Activated CD8-positive, alpha-beta memory T cell treated with anti-CD3 and anti-CD28 coated beads for 48 hours (primary cell): ENCODE measurements around the gene RCBTB2.
A peak's percentile ranks its signal among the peaks of the same experiment; 100 is the strongest.
"Not testable (repeated sequence)": the region's sequence is repeated elsewhere in the genome, so short reads cannot be mapped to it uniquely, and the experiment has no call there.

ENCODE experiments used
- DNase-seq, 3 experiments: peaks; one replicate each; pipeline ENCODE4 v3.0.0-alpha.2; 2020; ENCODE audit warnings: low read depth in 2 of 3, low spot score in 2 of 3

RCBTB2 gene

DNA sequence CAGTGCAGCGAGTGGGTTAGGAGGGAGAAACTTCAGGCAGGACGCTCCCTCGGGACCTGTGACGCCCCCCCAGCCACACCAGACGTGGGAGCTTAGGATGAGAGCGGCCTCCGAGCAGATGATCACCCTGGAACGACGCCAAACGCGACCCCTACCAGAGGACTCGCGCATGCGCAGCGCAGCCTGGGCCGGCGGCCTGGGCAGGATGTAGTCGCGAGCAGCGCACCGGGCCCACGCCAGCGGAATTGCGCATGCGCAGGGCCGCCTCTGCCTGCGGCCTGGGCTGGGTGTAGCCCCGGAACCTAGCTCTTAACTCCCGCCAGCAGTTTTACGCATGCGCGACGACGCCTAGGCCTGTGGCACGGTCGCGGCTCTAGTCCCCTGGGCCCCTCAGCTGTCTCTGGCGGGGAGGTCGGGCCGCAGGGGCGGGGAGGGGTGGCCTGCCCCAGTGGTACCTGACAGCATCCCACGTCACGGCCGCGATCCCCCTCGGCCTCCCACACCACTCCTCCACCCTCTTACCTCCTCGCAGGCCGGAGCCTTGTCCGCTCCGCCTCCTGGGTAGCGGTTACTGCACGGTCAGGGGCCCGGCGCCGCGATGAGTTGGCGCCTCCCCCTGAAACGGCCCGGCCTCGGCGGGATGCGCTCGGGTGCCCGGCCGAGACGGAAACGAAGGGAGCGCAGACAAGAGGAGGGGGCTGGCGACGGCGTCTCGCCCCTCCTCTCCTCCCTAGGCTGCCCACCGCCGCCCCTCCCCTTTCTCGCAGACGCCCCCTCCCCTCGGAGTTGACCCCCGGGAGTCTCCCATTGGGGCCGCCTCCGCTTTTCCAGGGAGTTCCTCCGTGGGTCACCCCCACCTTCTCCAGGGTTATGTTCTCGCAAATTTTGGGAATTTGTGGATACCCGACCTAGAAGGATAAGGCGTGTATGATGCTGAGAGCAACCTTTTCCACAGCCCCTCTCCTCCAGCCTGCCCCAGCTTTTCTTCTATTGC, at the start of gene RCBTB2:
TSS of gene RCBTB2 (minus strand) at position 575 of the 994 bp plus-strand sequence. CDS start 11,141 bp downstream, outside the sequence.
- DNase-seq, result peak; percentile 97 to 99 (median 99)

DNA sequence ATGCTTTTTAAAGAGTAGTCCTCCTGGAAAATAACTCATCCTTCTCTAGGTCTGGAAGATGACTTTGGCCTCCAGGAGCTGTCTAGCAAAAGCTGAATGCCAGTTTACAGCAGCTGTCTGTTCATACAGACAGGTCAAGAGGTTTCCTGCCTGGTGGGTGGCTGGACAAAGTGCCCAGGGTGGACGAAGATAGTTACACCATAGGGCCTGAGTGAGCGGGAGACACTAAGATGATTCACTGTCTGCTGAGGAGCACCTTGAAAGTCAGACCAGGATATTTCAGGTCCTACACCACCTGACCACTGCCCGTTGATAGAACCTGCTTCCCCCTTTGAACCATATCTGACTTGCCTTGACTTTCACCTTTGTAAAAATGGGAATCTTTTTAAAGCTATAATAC, 49.2 kb upstream of the RCBTB2 start:
- no peak for DNase-seq

DNA sequence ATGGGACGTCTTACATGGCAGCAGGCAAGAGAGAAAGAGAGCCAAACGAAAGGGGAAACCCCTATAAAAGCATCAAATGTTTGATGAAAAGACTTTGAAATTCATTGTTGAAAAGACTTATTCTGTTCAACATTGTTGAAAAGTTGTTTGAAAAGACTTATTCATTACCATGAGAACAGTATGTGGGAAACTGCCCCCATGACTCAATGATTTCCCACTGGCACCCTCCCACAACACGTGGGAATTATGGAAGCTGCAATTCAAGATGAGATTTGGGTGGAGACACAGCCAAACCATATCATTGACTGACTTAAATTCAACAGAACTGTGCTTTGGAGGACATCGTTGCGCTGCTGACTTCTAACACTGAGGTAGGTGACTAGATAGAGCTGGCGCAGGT, 48.0 kb upstream of the RCBTB2 start:
- DNase-seq, result no peak

DNA sequence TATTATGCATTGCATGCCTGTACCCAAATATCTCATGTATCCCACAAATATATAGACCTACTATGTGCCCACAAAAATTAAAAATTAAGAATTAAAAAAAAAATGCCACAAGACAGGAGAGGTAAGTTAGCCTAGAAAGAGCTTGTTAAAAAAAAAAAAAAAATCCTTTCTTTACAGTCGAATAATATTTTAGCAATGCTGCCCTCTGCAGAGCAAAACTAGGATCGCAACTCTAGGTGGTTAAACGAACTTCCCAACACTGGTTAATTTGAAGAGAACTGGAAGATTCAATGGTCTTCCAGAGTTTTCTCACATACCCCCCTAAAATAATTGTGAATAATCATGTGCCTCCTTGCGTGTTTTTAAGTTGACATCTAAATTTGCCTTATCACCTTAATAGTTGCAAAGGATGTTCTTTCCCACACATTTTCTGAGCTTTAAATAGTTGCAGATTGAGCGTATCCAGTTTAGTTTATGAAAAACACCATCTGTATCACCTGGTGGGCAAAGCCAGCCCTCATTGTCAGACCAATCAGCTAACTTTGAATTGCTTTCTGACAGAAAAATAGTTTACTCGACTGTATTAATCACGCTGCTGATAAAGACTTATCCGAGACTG, 47.4 kb upstream of the RCBTB2 start:
- DNase-seq, result peak in 1 of 3 experiments; percentile 29

DNA sequence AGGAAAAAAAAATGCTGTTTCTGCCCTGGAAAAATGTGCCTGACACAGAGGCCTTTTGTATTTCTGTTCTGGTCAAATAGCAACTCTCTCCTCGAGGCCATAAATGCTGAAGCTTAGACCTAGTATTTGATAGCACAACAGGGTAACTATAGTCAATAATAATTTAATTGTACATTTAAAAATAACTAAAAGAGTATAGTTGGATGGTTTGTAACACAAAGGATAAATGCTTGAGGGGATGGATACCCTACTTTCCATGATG, 47.0 kb upstream of the RCBTB2 start:
- not testable (repeated sequence) for DNase-seq

DNA sequence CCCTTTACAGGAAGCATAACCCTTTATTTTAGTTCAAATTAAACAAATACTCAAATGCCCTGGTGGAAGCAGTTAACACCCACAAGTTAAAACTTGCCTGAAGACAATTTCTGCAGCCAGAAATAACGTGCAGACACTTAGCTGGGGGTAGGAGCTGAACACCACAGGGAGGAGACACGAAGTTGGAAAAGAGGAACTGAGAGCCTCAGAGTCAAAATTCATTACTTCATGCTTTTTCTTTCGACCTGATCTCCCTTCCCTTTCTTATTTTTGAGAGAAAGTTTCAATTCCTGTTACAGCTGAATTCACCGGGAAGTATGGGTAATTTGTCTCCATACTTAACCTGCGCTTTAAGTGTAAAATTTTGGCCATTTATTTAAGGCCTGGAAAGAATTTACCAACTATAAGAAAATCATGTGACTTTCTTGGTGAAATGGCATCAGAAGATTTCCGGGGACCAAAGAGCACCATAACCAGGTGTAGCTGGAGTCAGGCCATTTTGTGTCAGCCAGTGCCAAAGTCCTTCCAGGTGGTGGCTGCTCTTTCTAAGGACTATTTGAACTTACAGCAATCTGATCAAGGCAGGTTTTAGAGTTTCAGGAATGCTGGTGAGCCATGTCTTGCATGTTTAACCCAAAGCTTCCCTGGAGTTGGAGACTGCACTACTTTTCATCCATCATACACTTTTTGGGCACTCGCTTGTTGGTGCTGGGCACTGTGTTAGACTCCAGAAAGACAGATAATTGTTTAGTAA, 46.5 kb upstream of the RCBTB2 start:
- DNase-seq, result no peak

DNA sequence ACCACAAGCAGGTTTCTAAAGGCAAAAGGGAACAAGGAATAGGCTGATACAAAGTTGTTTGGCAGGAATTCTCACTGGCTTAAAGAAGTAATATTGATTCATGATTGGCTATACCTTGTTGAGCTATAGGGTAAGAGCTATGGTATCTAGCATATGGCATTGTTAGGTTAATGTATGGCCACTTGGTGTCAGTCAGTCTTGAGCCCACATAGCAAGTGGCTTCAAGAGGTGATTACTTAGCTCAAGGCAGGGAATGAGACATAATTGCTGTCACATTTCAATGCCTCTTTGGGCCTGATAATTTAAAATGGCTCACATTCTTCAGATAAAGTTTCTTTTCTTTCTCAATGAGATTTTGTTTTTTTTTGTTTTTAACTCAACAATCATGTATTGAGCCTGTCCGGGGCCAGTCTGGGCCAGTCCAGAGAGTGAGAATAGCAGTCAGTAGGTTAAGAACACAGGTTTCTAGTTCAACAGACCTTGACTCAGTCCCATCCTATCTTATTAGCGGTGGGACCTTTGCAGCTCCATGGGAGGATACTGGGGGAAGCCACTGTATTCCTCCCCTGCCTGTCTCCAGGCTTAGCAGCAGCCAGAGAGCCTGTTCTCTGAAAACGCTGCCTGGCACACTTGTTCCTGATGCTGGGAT, 45.8 kb upstream of the RCBTB2 start:
- no peak for DNase-seq

DNA sequence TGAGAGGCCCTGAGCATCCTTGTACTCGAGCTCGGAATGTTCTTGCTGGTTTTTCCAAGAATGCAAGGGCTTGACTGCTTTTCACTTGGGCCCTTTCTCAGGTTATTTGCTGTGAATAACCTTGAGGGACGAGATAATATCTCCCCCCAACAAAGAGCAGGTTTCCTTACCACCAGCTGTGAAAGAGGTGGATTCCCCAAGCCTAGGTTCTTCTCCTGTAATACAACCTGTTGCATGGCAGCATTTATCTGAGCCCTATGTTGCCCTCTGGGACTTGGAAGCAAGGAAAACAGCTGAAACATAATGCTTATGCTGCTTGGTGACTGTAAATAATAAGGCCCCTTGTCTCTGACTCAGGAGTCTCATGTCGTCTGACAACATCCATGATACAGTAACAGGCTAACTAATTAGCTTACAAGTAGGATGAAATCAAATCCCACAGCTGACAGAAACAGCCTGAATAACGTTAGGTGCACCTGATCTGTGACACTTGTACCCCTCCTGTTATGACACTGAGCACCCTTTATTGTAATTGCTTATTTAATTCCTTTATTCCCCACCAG, 43.6 kb upstream of the RCBTB2 start:
- DNase-seq, result no peak

DNA sequence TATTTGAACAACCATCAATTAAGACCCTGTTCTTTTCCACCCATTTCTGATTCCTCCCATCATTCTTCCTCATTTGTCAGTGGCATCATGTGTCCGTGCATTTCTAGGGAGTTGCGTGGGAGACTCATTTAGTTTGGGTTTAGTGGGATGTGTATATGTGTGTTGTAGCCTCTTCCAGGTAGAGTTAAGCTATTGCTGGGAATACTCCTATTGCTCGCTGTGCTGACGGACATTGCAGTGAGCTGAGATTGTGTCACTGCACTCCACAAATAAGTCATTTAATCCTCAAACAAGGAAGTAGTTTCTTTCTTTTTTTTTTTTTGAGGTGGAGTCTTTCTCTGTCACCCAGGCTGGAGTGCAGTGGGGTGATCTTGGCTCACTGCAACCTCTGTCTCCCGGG, 42.2 kb upstream of the RCBTB2 start:
- no peak for DNase-seq

DNA sequence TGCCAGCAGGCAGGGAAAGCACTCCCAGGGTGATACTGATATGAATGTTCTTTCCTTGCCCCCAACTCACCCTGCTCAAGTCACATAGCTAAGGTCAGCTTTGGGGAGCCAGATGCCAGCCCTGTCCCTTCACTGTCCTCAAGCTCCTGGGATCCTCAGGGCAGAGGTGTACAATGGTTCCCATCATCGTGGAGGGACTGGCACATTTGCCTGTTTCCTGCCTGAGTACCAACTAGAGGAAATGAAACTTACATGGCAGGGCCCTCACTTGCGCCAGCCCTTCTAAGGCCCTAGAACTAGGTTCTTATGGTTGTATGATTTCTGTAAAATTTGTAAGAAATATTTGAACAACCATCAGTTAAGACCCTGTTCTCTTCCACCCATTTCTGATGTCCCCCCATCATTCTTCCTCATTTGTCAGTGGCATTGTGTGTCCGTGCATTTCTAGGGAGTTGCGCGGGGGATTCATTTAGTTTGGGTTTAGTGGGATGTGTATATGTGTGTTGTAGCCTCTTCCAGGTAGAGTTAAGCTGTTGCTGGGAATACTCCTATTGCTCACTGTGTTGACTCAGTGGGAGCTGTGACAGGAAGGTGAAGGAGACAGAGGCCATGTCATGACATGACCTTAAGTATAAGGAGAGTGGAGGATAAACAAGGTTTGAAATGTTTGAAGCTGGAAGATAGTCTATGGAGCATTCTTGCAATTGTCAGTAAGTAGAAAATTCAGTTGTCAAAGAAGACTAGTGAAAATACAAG, 41.3 kb upstream of the RCBTB2 start:
- no peak for DNase-seq

DNA sequence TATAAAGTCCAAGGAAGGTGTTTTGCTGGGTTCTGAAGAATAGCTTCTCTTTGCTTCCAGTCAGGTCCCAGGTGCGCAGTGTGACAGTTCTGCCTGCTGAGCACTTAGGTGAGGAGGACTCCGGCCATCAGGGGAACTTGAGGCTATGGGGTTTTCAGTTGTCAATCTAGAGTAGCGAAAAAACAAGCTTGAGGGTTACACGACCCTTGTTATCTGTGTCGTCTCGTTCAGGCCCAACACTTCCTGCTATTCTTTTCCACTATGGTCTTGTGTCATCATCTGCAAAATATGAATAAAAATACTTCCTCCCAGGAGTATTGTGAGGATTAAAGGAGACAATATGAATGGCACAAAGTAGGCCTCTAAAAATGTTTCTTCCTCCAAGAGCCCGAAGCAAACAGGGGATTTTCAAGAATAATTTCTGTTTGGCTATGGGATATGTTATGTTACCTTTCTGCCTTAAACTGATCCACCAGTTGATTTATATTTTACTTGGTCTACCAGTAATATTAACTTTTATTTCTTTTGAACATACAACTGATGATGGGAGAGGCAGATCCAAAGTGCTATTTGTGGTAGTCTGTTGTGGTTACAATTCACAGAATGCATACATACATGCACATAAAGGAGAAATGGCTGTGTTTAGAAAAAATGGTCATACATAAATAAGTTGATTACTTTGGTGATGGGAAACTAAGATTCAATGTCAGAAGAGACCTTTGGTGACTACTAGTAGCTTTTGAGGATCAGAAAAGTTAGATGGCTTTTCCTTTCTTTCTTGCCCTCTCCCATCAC, 40.5 kb upstream of the RCBTB2 start:
- no peak for DNase-seq

DNA sequence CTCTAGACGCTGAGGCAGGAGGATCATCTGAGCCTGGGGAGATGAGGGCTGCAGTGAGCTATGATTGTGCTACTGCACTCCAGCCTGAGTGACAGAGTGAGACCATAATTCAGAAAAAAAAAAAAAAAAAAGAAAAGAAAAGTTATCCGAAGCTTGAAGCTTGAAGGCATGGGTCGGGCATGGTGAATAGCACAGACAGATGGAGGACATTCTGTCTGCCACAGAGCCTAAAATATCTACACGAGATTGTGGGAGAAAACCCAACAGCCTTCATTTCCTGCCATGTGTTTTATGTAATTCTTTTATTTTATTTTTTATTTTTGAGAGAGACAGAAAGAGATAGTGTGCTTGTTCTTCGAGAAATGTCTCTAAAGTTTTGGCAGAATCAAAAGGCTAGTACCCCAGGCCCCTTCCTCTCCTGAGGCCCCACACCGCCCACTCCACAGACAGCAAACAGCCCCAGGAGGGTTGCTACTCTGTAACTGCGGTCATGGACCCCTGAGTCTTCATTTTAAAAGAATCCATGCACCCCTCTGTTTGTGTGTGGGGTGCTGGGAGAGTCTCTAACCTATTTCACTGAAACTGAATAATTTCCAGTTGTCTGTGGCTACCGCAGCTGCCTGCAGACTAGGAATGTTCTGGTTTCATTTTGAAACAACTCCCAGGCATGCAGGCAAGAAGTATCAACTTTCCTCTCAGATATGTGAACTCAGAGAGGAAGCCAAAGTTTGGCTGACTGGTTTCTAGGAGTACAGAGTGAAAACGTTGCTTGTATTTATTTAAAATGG, 38.4 kb upstream of the RCBTB2 start:
- DNase-seq, result no peak

DNA sequence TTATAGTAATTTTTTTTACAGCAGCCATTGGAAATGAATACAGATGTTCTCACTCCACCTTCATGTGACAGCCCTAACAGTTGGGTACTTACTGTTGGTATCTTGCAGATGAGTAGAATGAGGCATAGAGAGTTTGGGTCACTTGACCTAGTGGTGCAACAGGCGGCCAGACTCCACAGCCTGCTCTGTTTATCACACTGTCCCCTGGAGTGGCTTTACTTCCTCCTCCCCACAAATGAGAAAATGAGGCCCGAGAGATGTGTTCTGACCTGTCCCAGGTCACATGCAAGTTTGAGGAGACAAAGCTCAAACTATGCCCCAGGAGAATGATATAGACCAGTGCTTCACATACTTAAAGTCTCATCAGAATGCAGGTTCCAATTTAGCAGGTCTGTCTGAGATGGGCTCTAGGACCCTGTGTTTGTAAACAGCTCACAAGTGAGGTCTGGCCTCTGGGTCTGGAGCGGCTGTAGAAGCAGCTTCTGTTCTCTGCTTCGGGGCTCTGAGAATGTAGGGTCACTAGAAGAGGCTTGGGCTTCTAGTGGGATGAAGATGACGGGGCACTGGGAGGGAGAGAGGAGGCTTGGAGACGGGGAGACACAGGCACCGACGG, 37.4 kb upstream of the RCBTB2 start:
- DNase-seq, result no peak

DNA sequence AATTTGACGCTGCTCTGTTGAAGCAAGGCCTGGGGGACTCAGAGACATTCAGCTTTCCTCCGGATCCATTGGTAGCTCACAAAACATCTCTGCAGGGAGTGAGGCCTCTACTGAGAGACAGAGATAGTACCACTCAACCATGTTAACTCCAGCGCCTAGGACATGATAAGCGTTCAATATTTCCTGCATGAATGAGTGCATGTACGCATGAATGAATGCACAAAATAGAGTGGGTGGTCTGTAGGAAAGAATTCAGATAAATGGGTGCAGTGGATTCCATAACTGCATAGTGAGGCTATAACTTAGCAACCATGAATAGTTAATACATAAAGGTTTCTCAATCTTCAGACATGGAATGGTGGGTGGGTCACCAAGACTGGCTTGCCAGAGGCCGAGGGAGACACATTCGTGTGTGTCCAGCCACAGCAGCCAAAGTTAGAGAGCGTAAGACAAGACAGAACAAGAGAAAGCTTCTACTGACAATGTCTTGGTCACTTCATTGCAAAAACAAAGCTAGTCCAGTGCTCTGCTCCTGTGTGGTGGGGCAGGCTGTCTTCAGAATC, 36.3 kb upstream of the RCBTB2 start:
- no peak for DNase-seq

DNA sequence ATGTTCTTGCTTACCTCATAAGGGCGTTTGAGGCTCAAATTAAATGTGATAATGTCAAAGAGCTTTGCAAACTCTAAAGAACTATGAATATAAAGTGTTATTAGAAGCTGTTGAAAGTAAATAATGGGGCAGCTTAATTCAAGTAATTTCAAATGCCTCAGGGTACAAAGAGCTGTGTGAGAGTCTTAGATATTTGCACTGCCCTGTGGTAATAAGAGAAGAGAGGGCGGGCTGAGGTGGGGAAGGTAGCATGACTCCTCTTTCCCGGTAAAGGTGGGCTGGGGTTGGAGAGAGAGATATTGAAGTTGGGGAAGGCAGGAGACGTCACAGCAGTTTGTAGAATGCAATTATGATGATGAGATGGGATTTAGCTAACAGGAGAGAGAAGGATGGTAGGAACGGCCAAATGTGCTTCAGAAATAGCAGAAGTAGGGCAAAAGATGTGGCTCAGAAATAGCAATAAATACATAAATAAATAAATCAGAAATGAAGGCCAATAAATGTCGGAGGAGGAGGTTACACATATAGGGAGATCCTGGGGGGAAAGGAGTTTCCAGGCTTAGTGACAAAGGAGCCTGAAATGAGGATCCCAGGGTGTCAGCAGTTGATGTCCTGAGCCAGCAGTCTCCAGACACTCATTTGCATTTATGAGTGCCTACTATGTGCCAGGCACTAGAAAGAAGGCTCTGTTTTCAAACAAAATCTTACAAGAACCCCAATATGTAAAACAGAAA, 35.7 kb upstream of the RCBTB2 start:
- no peak for DNase-seq

DNA sequence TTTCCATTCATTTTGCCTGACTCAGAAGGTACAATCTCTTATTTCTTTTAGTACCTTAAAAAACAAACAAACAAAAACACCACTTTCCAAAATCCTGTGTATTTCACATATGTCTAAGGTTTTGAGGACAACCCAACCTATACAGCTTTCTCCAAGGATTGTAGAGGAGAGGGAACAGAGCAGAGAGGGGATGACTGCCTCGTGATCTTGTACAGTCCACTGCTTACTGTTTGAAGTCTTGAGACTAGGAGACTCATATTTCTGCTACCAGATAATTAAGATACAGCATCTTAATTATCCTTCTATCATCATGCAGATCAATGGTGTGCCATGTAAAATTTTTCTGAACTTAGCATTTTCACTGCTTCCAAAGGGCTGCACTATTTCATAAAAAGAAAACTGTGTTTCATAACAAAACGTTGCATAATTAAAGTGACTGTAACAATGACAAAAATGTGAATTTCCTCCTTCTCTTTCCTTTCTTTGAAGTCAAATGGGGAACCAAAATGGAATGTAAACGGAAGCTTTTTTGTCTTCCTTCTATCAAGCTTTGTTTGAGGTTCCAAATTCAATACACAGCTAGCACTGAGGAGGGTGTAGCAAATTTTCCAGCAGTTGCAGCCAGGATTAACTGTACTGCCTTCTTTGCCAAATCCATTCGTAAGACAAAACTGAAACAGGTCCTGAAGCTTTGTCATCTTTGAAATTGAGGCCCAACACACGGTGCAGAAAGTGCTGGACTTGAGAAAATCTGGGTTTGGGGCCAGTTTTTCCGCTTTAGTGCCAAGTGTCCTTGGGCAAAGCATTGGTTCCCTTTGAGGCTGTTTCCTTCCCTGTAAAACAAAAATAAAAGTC, 34.9 kb upstream of the RCBTB2 start:
- DNase-seq, result no peak
